ENCODE measurements around the gene LAMA3. TPM values are rescaled to one million over a fixed set of nuclear protein-coding genes. Genes with fewer than 3 reads are reported as not detected.

The LAMA3 gene
- polyA plus RNA-seq, 1 of the 3 experiments (the other 2 are of a cell fraction): 3.5 TPM

GRCh38 chr18:23706971-23707640 is 17.9 kb downstream of the LAMA3 start:
- no peak overlapping the region for H3K27ac ChIP-seq (ENCODE audit: low read depth in 2 of 2, low read length in 1 of 2)
- H3K4me1 ChIP-seq (ENCODE audit: control insufficient read depth in 1 of 2, insufficient read depth in 2 of 2, low read depth in 1 of 2, low read length in 1 of 2): peaks cover 0 to 5% of the 10 kb centered on the region in 2 experiments; a peak in 2 of 4 replicates
- H3K27me3 ChIP-seq (ENCODE audit: insufficient read depth): no peaks in the 10 kb centered on the region
- no peaks in the 10 kb centered on the region for H3F3A ChIP-seq (replicated peaks; ENCODE audit: insufficient read depth)
- ChIA-PET POLR2A (no interaction called here), CTCF (interaction anchor here (1.9 kb wide), 1 partner anchor 191 kb away, joined by 4 read pairs; no protein-coding TSS in a partner anchor)
- no peak overlapping the region for H3K4me2 ChIP-seq
- H3K79me2 ChIP-seq (ENCODE audit: insufficient read depth): no peaks in the 10 kb centered on the region
- no peak for TF ChIP-seq GATA2 (CRISPR knock-in tag; IDR thresholded peaks at IDR 0.05)
- no peak overlapping the region for H2AFZ ChIP-seq (ENCODE audit: low read depth)
- no peak for DNase-seq
- no peaks in the 10 kb centered on the region for H3K9me3 ChIP-seq
- H4K20me1 ChIP-seq (ENCODE audit: insufficient read depth): no peaks in the 10 kb centered on the region
- no peak overlapping the region for H3K4me3 ChIP-seq (ENCODE audit: low read depth in 2 of 2, low read length in 1 of 2)
- H3K36me3 ChIP-seq (replicated peaks in 1 of 2; ENCODE audit: control insufficient read depth in 1 of 2, insufficient read depth in 2 of 2, low read length in 1 of 2): no peaks in the 10 kb centered on the region
- no peaks in the 10 kb centered on the region for H3K9me2 ChIP-seq
- 93% methylated on average over 3 of the region's 3 CpGs for WGBS (ENCODE audit: low lambda C conversion rate)
- no peak overlapping the region for H3K9ac ChIP-seq

DNA sequence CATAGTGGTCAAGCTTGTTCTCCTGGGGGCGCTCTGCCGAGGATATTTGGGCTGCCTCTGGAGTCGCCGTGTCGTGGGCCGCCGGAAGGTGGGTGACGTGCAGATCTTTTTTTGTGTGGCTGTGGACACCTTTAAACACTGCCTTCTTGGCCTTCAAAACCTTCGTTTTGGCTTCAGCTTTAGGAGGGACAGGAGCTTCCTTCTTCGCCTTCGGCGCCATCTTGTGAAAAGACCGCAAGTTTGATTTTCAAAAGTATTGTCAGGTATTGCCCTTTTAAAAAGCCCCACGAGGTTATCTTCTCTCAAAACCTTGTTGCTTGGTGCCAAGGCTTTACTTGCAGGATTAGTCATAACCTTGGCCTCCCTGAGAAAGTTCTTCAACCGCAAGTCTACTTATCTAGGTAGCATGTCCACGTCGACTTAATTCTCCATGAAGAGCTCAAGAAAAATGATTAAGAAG is 20.8 kb downstream of the LAMA3 start:
- CTCF ChIA-PET: interaction anchor here (1.2 kb wide), 1 partner anchor 87 kb away, joined by 3 read pairs; no protein-coding TSS in a partner anchor
- POLR2A ChIA-PET: no interaction called here
- Histone ChIP-seq H3K9ac (no peak overlapping the region), H3K27ac (ENCODE audit: low read depth in 2 of 2, low read length in 1 of 2) (no peak overlapping the region), H2AFZ (ENCODE audit: low read depth) (no peak overlapping the region), H3F3A (replicated peaks; ENCODE audit: insufficient read depth) (no peaks in the 10 kb centered on the region), H3K4me2 (no peak overlapping the region), H3K36me3 (replicated peaks in 1 of 2; ENCODE audit: control insufficient read depth in 1 of 2, insufficient read depth in 2 of 2, low read length in 1 of 2) (no peaks in the 10 kb centered on the region), H3K9me2 (no peaks in the 10 kb centered on the region), H3K27me3 (ENCODE audit: insufficient read depth) (no peaks in the 10 kb centered on the region), H3K9me3 (no peaks in the 10 kb centered on the region), H3K79me2 (ENCODE audit: insufficient read depth) (no peaks in the 10 kb centered on the region), H4K20me1 (ENCODE audit: insufficient read depth) (no peaks in the 10 kb centered on the region), H3K4me3 (ENCODE audit: low read depth in 2 of 2, low read length in 1 of 2) (no peak overlapping the region), H3K4me1 (ENCODE audit: control insufficient read depth in 1 of 2, insufficient read depth in 2 of 2, low read depth in 1 of 2, low read length in 1 of 2) (peaks cover 0 to 2% of the 10 kb centered on the region in 2 experiments; a peak in 1 of 4 replicates)
- DNase-seq: no peak
- 92% methylated on average over 17 of the region's 17 CpGs for WGBS (ENCODE audit: low lambda C conversion rate)
- TF ChIP-seq ZBTB33 (IDR thresholded peaks at IDR 0.05; ENCODE audit: borderline replicate concordance, low read depth): no peak

DNA sequence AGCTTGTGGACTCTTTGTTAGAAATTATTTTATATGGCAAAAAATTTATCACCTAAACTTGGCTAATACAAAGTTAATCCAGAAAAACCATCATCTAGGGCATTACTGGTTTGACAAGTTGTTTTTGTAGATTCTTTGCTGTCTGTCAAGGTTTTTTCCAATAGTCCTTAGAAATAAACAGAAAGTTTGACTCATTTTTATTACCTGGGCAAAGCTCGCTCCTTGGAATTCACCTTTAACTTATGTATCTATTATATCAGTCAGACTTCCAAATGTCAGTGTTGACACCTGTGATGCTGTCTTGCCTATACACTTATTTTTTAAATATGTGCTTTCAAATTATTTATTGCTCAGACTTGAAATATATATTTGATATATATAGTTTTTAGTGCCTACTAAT is 21.7 kb downstream of the LAMA3 start:
- H3K27ac ChIP-seq (ENCODE audit: low read depth in 2 of 2, low read length in 1 of 2): no peak overlapping the region
- H3K27me3 ChIP-seq (ENCODE audit: insufficient read depth): no peaks in the 10 kb centered on the region
- TF ChIP-seq FOXJ3 (CRISPR knock-in tag; IDR thresholded peaks at IDR 0.05) (no peak), REST (IDR thresholded peaks at IDR 0.05; ENCODE audit: low read depth, low read length) (no peak), SIN3A (IDR thresholded peaks at IDR 0.05; ENCODE audit: borderline replicate concordance, low read depth, low read length) (no peak)
- no peaks in the 10 kb centered on the region for H3K9me3 ChIP-seq
- H3K9me2 ChIP-seq: no peaks in the 10 kb centered on the region
- no peak overlapping the region for H3K4me3 ChIP-seq (ENCODE audit: low read depth in 2 of 2, low read length in 1 of 2)
- 97% methylated on average over 1 of the region's 1 CpG for WGBS (ENCODE audit: low lambda C conversion rate)
- ChIA-PET CTCF (interaction anchor here (1.0 kb wide), 1 partner anchor 9 kb away, joined by 3 read pairs; no protein-coding TSS in a partner anchor), POLR2A (no interaction called here)
- no peaks in the 10 kb centered on the region for H3K79me2 ChIP-seq (ENCODE audit: insufficient read depth)
- H2AFZ ChIP-seq (ENCODE audit: low read depth): no peak overlapping the region
- H3K4me2 ChIP-seq: no peak overlapping the region
- peaks cover 0 to 2% of the 10 kb centered on the region in 2 experiments; a peak in 1 of 4 replicates for H3K4me1 ChIP-seq (ENCODE audit: control insufficient read depth in 1 of 2, insufficient read depth in 2 of 2, low read depth in 1 of 2, low read length in 1 of 2)
- H3F3A ChIP-seq (replicated peaks; ENCODE audit: insufficient read depth): no peaks in the 10 kb centered on the region
- no peak overlapping the region for H3K9ac ChIP-seq
- no peak for DNase-seq
- H3K36me3 ChIP-seq (replicated peaks in 1 of 2; ENCODE audit: control insufficient read depth in 1 of 2, insufficient read depth in 2 of 2, low read length in 1 of 2): no peaks in the 10 kb centered on the region
- H4K20me1 ChIP-seq (ENCODE audit: insufficient read depth): no peaks in the 10 kb centered on the region

Data from SK-N-SH (cell line).